Loucy (cell line): Measurements from ENCODE around the gene DMGDH.

Experiments
- CTCF ChIP-seq: fragments of 200-600 bp; sonication (generic); conservative IDR thresholded peaks from 2 replicates; pipeline ENCODE4 v1.5.1; 2014; ENCODE audit warnings: mild to moderate bottlenecking, antibody characterized with exemption, low read length
- EZH2phosphoT487 ChIP-seq: fragments of 200-600 bp; IDR thresholded peaks from 2 replicates; pipeline ENCODE4 v1.6.1; 2018; ENCODE audit warnings: antibody characterized with exemption, mild to moderate bottlenecking, moderate library complexity, borderline replicate concordance

GRCh38 chr5:79062436-79062835 lies 7.0 kb downstream of the DMGDH start:
- TF ChIP-seq EZH2phosphoT487 = no peak
- TF ChIP-seq CTCF = no peak
